ENCODE data around the gene PPP1R18. TPM values are rescaled to one million over a fixed set of nuclear protein-coding genes. Genes with fewer than 3 reads are reported as not detected.

Gene PPP1R18
- total and polyA plus RNA-seq, 12 donors, result 6.4 to 120 (median 41.2) TPM

GRCh38 chr6:30685157-30686008 lies 1.1 kb downstream of the PPP1R18 start:
- Histone ChIP-seq H3K36me3 (replicated peaks in 1 of 2) (no peaks in the 10 kb centered on the region), H3K27me3 (no peaks in the 10 kb centered on the region), H3K9me3 (replicated peaks in 1 of 3) (no peaks in the 10 kb centered on the region), H3K4me3 (peak overlapping the region in 2 of 4 donors; percentile 72 to 87), H3K4me1 (replicated peaks in 1 of 2) (peaks cover 53 to 79% of the 10 kb centered on the region in 2 donors), H3K27ac (peak overlapping the region in 4 of 5 donors; percentile 94 to 98 (median 96))
- intact Hi-C loops (cut with DNase I), result loop anchor here (2.0 kb wide), 1 partner anchor 35 kb away; the partner anchor contains the start of gene TUBB (in 2 of the 2)
- DNase-seq, result no peak
- WGBS, 4 donors, result 52 to 67% (median 56%) methylated on average over 19 to 29 of the region's 29 CpGs
- TF ChIP-seq CTCF (IDR thresholded peaks at IDR 0.05) (no peak), POLR2A (IDR thresholded peaks at IDR 0.05) (no peak)

- no peaks in the 10 kb centered on the region for H3K36me3 ChIP-seq (replicated peaks in 1 of 2)
- peak overlapping the region in 2 of 4 donors; percentile 22 to 72 for H3K4me3 ChIP-seq
- H3K27me3 ChIP-seq, result no peaks in the 10 kb centered on the region
- H3K4me1 ChIP-seq (replicated peaks in 1 of 2), result peaks cover 53 to 79% of the 10 kb centered on the region in 2 donors
- intact Hi-C loops (cut with DNase I), result no loop called here
- no peaks in the 10 kb centered on the region for H3K9me3 ChIP-seq (replicated peaks in 1 of 3)
- DNase-seq, result peak in 4 of 7 donors; percentile 41 to 53 (median 48)
- TF ChIP-seq CTCF (IDR thresholded peaks at IDR 0.05), result no peak
- no peak for TF ChIP-seq POLR2A (IDR thresholded peaks at IDR 0.05)
- H3K27ac ChIP-seq, result peak overlapping the region in 4 of 5 donors; percentile 94 to 98 (median 96)
- WGBS, 4 donors, result 39 to 64% (median 57%) methylated on average over 12 to 21 of the region's 21 CpGs
Observed at GRCh38 chr6:30684386-30685156, 1.9 kb downstream of the PPP1R18 start.

DNA sequence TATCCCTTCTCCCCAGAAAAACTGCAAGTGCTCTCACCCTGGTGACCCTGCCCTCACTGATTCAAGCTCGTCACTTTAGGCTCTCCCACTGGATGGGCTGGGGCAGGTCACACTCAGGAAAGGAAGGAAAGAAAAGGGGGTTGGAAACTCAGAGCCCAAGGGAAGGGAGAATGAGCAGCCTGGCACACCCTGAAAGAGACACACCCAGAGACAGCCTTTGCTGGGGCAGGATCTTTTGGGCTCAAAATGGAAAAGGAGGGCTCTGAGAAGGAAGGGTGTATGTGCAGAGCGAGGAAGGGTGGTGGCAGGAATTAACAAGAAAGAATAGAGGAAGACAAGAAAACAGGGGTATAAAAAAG lies 2.5 kb downstream of the PPP1R18 start:
- H3K27me3 ChIP-seq, result no peaks in the 10 kb centered on the region
- no peak for DNase-seq
- H3K4me1 ChIP-seq (replicated peaks in 1 of 2), result peaks cover 53 to 82% of the 10 kb centered on the region in 2 donors
- intact Hi-C loops (cut with DNase I), result no loop called here
- no peaks in the 10 kb centered on the region for H3K9me3 ChIP-seq (replicated peaks in 1 of 3)
- TF ChIP-seq CTCF (IDR thresholded peaks at IDR 0.05) (no peak), POLR2A (IDR thresholded peaks at IDR 0.05) (no peak)
- H3K4me3 ChIP-seq, result peak overlapping the region in 2 of 4 donors; percentile 22 to 72
- whole genome bisulfite sequencing, 4 donors, result 34 to 56% (median 39%) methylated on average over 2 of the region's 2 CpGs
- peak overlapping the region; percentile 82 to 98 (median 94) for H3K27ac ChIP-seq
- H3K36me3 ChIP-seq (replicated peaks in 1 of 2), result no peaks in the 10 kb centered on the region
